Stimulated activated CD4-positive, alpha-beta T cell treated with anti-CD3 and anti-CD28 coated beads, Interleukin-1b, Interleukin-23, amount 100 ng/mL, for 24 hours (primary cell): ENCODE results near the gene NOC2L.
A peak's percentile ranks its signal among the peaks of the same experiment; 100 is the strongest.

ENCODE experiments used
- DNase-seq, 4 experiments: peaks; one replicate each; pipeline ENCODE4 v3.0.0-alpha.2; 2020; ENCODE audit warnings: low read depth in 4 of 4, low spot score in 1 of 4

NOC2L gene

GRCh38 chr1:958823-959730 lies at the start of gene NOC2L:
Gene NOC2L, minus strand, starts transcription at chr1:959256. Its CDS starts 16 bp downstream, at chr1:959240.
- peak; percentile 94 to 99 (median 96) for DNase-seq

GRCh38 chr1:1006305-1007159 lies 47.5 kb upstream of the NOC2L start:
- no peak for DNase-seq

GRCh38 chr1:1005774-1006304 lies 46.8 kb upstream of the NOC2L start:
- no peak for DNase-seq

GRCh38 chr1:1004780-1005697 lies 46.0 kb upstream of the NOC2L start:
- DNase-seq: no peak

GRCh38 chr1:1004420-1004779 lies 45.3 kb upstream of the NOC2L start:
- DNase-seq: no peak

GRCh38 chr1:1003618-1004419 lies 44.8 kb upstream of the NOC2L start:
- DNase-seq: no peak

GRCh38 chr1:1001057-1001783 lies 42.2 kb upstream of the NOC2L start:
- DNase-seq: no peak

- peak in 3 of 4 experiments; percentile 46 to 57 (median 51) for DNase-seq
Measured at GRCh38 chr1:1000357-1001056, 41.5 kb upstream of the NOC2L start.

- DNase-seq: peak in 2 of 4 experiments; percentile 55
Measured at GRCh38 chr1:999725-1000356, 40.8 kb upstream of the NOC2L start, which contains the start of gene HES4. Gene HES4, minus strand, starts transcription at chr1:1000097. Its CDS starts 124 bp downstream, at chr1:999973.

GRCh38 chr1:998995-999724 lies 40.1 kb upstream of the NOC2L start:
- DNase-seq: no peak

GRCh38 chr1:998745-998994 lies 39.6 kb upstream of the NOC2L start:
- no peak for DNase-seq

GRCh38 chr1:997993-998744 lies 39.1 kb upstream of the NOC2L start:
- no peak for DNase-seq

- DNase-seq: no peak
Measured at GRCh38 chr1:997713-997992, 38.6 kb upstream of the NOC2L start.

GRCh38 chr1:996851-997712 lies 38.0 kb upstream of the NOC2L start:
- no peak for DNase-seq

GRCh38 chr1:995665-996633 lies 36.9 kb upstream of the NOC2L start:
- no peak for DNase-seq
